GM19324 (cell line): ENCODE data around the gene DUS2.

Experiments used
- ATAC-seq: cut with Tn5 transposase; IDR thresholded peaks from one replicate; pipeline ENCODE4 v1.9.1; 2021; ENCODE audit warnings: mild to moderate bottlenecking, moderate library complexity; ENCODE audit not compliant: unreplicated experiment, low FRiP score

DUS2 gene

GRCh38 chr16:68074850-68075555 is 51.9 kb downstream of the DUS2 start:
- peak; percentile 77 for ATAC-seq

- no peak for ATAC-seq
Observed at GRCh38 chr16:68075980-68076379, 52.9 kb downstream of the DUS2 start.

GRCh38 chr16:68076560-68076959 is 53.5 kb downstream of the DUS2 start:
- ATAC-seq: no peak

- no peak for ATAC-seq
Observed at GRCh38 chr16:68077866-68078700, 55.0 kb downstream of the DUS2 start.

GRCh38 chr16:68078701-68079375 is 55.8 kb downstream of the DUS2 start:
- no peak for ATAC-seq

GRCh38 chr16:68079376-68079625 is 56.2 kb downstream of the DUS2 start:
- no peak for ATAC-seq

GRCh38 chr16:68079626-68080344 is 56.7 kb downstream of the DUS2 start:
- no peak for ATAC-seq

- ATAC-seq: no peak
Observed at GRCh38 chr16:68081861-68082628, 59.0 kb downstream of the DUS2 start.

- no peak for ATAC-seq
Observed at GRCh38 chr16:68082629-68083238, 59.6 kb downstream of the DUS2 start.

GRCh38 chr16:68083239-68083781 is 60.2 kb downstream of the DUS2 start:
- no peak for ATAC-seq

GRCh38 chr16:68083861-68084503 is 60.9 kb downstream of the DUS2 start:
- ATAC-seq: peak; percentile 3

- ATAC-seq: peak; percentile 53
Observed at GRCh38 chr16:68084504-68085258, 61.6 kb downstream of the DUS2 start.

GRCh38 chr16:68085259-68086071 is 62.4 kb downstream of the DUS2 start, which contains the start of gene NFATC3:
NFATC3 (plus strand) TSS chr16:68085370; CDS start chr16:68085682, 312 bp downstream.
- peak; percentile 76 for ATAC-seq

GRCh38 chr16:68086336-68086841 is 63.3 kb downstream of the DUS2 start:
- no peak for ATAC-seq

- no peak for ATAC-seq
Observed at GRCh38 chr16:68086860-68087268, 63.8 kb downstream of the DUS2 start.

GRCh38 chr16:68087688-68088087 is 64.6 kb downstream of the DUS2 start:
- ATAC-seq: no peak
